Mesodermal cell (in vitro differentiated cells): ENCODE results near the gene KCND3.

Experiments used
- H3K27ac ChIP-seq: 2 replicates; pipeline ENCODE4 v1.7.0; 2013; ENCODE audit warnings: mild to moderate bottlenecking, low read depth, low read length, moderate library complexity; ENCODE audit not compliant: severe bottlenecking
- H3K36me3 ChIP-seq: 2 replicates; pipeline ENCODE4 v1.7.1; 2013; ENCODE audit warnings: mild to moderate bottlenecking, low read length, moderate library complexity; ENCODE audit not compliant: control insufficient read depth, insufficient read depth
- H3K4me1 ChIP-seq: one replicate; pipeline ENCODE4 v1.7.1; 2013; ENCODE audit warnings: mild to moderate bottlenecking, low read length; ENCODE audit not compliant: insufficient read depth, control insufficient read depth, poor library complexity, severe bottlenecking
- H3K4me3 ChIP-seq: 2 replicates; pipeline ENCODE4 v1.7.0; 2013; ENCODE audit warnings: low read length, control low read depth, mild to moderate bottlenecking; ENCODE audit not compliant: insufficient read depth, poor library complexity, severe bottlenecking; ENCODE audit errors: extremely low read depth
- H3K9me3 ChIP-seq: 2 replicates; pipeline ENCODE4 v1.7.1; 2013; ENCODE audit warnings: mild to moderate bottlenecking, low read length, moderate library complexity; ENCODE audit not compliant: control insufficient read depth
- WGBS, 2 experiments: methylation state at CpG; one replicate each; pipeline ENCODE4 v1.1.5; 2013; ENCODE audit warnings: missing lambda C conversion rate in 2 of 2; ENCODE audit not compliant: insufficient coverage in 2 of 2; 5-methylcytosine and 5-hydroxymethylcytosine counted together

The KCND3 gene

DNA sequence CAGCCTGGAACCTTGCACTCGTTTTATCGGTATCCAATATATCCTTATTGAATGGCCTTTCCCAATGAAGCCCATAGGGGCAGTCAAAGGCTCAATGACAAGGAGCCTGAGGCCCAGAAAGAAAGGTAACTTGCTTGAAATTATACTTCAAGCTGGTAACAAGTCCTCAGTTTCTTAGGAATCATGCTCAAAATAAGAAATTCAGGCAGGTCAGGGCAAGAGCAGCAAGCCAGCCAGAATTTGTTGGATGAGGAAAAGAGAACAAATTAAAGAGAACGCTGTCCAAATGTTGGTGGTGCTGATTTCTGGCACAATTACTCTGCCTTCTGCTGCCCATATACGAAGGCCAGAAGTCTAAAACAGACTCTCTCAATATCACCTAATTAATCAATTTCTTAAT is 156.1 kb downstream of the KCND3 start:
- H3K36me3 ChIP-seq = no peaks in the 10 kb centered on the region
- H3K4me3 ChIP-seq = no peak overlapping the region
- WGBS, 2 experiments = 88% methylated on average over 2 of the region's 4 CpGs; no CpG with 5 or more reads in 1 of the 2 experiments
- H3K27ac ChIP-seq = no peak overlapping the region
- no peaks in the 10 kb centered on the region for H3K4me1 ChIP-seq
- H3K9me3 ChIP-seq = no peaks in the 10 kb centered on the region

DNA sequence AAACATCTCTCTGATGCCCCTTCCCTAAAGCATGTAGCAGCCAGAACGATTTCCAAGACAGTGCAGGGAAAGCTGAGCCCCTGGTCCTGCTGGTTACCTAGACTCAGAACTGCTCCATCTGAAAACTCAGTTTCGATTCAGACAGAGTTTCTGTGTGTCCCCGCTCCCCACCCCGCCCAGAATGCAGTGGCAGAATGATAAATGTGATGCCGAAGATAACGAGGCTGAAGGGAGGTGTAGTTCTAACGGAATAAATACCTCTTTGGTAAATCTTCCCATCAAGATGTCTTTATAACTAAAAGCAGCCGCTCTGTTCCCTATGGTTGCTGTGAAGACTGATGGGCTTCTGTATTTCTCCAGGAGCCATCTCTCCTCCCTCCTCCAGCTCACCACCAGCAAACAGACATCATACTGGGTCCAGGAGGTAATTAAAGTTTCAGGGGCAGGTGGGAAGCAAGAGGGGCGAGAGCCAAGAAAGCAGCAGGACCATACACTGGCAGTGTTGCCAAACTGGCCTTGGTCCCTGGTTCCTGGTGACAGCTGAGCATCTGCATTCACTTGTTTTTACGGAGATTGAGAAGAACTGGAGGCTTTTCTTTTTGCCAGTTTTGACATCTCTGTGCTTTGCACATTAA is 156.8 kb downstream of the KCND3 start:
- WGBS, 2 experiments = 79 to 80% methylated on average over 5 to 6 of the region's 10 CpGs
- H3K27ac ChIP-seq = no peak overlapping the region
- H3K36me3 ChIP-seq = no peaks in the 10 kb centered on the region
- H3K4me3 ChIP-seq = no peak overlapping the region
- no peaks in the 10 kb centered on the region for H3K9me3 ChIP-seq
- no peaks in the 10 kb centered on the region for H3K4me1 ChIP-seq

DNA sequence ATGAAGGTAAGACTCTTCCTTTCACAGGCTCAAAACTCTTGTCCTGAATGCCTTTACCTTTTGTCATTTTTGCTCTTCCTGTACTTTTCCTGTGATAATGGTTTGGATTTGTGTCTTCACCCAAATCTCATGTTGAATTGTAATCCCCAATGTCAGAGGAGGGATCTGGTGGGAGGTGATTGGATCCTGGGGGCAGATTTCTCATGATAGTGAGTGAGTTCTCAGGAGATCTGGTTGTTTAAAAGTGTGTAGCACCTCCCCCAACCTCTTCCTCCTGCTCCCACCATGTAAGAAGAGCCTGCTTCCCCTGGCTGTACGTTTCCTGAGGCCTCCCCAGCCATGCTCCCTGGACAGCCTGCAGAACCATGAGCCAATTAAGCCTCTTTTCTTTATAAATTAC is 158.3 kb downstream of the KCND3 start:
- H3K27ac ChIP-seq = no peak overlapping the region
- no peaks in the 10 kb centered on the region for H3K36me3 ChIP-seq
- WGBS, 2 experiments = 71% methylated on average over 1 of the region's 1 CpG; no CpG with 5 or more reads in 1 of the 2 experiments
- no peaks in the 10 kb centered on the region for H3K4me1 ChIP-seq
- H3K9me3 ChIP-seq = no peaks in the 10 kb centered on the region
- no peak overlapping the region for H3K4me3 ChIP-seq

DNA sequence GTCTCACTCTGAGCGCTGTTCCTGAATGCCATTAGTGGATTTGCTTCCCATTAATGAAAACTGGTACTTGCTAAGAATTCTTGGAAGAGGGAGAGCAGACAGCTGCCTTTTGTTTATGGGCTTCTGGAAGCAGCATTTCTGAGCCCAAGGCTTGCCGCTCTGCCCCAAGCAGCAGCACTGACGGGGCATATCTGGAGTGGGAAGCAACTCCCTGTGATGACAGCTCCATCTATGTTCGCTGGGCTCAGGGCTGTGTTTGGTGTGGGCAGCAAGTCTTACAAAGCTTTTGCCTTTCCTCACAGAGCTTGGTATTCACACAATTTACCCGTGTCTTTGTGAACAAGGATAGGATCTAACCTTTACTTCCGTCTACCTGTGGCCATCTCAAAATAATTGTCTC is 161.5 kb downstream of the KCND3 start:
- Histone ChIP-seq H3K36me3 (no peaks in the 10 kb centered on the region), H3K9me3 (no peaks in the 10 kb centered on the region), H3K4me3 (no peak overlapping the region), H3K4me1 (no peaks in the 10 kb centered on the region), H3K27ac (no peak overlapping the region)
- 81 to 91% methylated on average over 4 to 5 of the region's 6 CpGs for WGBS, 2 experiments

DNA sequence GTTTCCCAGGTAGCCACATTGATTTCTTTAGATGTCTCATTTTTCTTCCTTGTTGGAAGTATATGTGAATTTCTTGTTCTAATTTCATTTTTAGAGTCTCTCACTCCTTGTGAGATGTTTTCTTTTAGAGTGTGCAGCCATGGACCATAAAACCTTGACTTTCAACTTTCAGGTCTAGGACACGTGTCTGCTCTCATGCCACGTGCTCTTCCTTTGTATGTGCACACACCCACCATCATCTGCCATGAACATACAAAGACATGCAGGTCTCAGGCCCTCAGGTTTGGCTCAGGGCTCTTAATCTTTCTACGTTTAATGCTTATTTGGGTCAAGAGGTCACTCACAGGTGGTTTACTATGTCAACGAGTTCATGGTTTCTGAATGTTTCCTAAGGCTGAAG is 163.2 kb downstream of the KCND3 start:
- H3K9me3 ChIP-seq = no peaks in the 10 kb centered on the region
- no peaks in the 10 kb centered on the region for H3K4me1 ChIP-seq
- H3K4me3 ChIP-seq = no peak overlapping the region
- no peaks in the 10 kb centered on the region for H3K36me3 ChIP-seq
- no peak overlapping the region for H3K27ac ChIP-seq
- 80 to 90% methylated on average over 3 of the region's 4 CpGs for WGBS, 2 experiments

DNA sequence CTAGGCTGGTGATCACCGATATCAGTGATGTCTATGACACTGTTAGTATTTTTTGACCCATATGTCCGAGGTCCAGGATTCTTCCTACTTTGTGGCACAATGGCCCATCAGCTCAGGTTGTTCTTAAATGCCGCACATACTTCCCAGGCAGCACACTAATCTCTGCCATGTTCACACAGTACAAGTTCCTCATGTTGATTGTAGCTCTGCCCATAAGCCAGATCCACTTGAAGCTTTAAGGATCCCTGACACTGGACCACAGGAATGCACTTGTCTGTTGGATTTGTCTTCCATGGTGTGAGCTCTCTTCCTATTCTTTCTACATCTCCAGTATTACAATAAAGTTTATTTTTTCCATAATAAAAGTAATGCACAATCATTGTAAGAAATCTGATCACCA is 164.3 kb downstream of the KCND3 start:
- H3K27ac ChIP-seq = no peak overlapping the region
- H3K4me3 ChIP-seq = no peak overlapping the region
- no peaks in the 10 kb centered on the region for H3K9me3 ChIP-seq
- no peaks in the 10 kb centered on the region for H3K4me1 ChIP-seq
- no peaks in the 10 kb centered on the region for H3K36me3 ChIP-seq
- WGBS, 2 experiments = 82 to 93% methylated on average over 3 of the region's 3 CpGs

DNA sequence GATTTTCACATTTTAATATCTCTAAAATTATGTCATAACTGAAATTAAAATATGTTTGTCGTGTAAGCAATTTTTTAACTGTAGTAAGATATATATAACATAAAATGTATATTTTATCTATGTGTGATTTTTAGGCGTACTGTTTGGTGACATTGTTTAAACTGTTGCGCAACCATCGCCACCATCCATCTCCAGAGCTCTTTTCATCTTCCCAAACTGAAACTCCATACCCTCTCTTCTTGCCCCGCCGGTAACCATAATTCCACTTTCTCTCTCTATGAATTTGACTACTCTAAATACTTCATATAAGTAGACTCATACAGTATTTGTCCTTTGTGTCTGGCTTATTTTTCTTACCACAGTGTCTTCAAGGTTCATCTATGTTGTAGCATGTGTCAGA is 167.3 kb downstream of the KCND3 start:
- Histone ChIP-seq H3K27ac (no peak overlapping the region), H3K4me3 (no peak overlapping the region), H3K4me1 (no peaks in the 10 kb centered on the region), H3K9me3 (no peaks in the 10 kb centered on the region), H3K36me3 (no peaks in the 10 kb centered on the region)
- WGBS, 2 experiments = 91 to 100% methylated on average over 3 to 4 of the region's 6 CpGs

DNA sequence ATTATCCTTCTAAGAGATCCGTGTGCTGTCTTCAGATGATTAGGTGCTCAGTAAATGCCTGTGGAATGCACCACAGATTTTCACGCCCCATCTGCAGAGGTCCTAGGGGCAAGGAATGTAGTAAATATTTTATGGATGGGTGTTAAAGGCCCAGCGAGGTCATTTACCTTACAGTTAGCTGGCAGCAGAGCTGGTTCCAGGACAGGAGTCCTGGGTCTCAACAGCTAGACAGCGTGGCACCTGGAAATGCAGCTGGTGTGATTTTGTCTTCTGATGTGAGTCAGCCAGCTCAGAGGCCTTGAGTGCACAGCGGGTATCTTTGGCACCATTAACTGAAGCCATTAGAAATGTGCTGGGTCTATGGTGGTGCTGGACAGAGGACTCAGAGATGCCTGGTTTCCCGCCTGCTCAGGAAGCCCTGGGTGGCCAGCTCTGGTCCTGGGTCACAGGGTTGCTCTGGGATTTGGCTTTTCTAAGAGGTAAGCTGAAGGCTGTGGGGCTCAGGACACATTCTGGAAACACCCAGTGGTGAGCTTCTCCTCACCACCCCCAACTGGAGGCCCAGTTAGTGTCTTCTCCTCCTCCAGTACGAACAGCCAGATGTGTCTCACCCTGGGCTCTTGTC is 168.2 kb downstream of the KCND3 start:
- 84 to 96% methylated on average over 6 of the region's 7 CpGs for WGBS, 2 experiments
- no peaks in the 10 kb centered on the region for H3K4me1 ChIP-seq
- no peak overlapping the region for H3K4me3 ChIP-seq
- no peaks in the 10 kb centered on the region for H3K9me3 ChIP-seq
- no peaks in the 10 kb centered on the region for H3K36me3 ChIP-seq
- no peak overlapping the region for H3K27ac ChIP-seq

DNA sequence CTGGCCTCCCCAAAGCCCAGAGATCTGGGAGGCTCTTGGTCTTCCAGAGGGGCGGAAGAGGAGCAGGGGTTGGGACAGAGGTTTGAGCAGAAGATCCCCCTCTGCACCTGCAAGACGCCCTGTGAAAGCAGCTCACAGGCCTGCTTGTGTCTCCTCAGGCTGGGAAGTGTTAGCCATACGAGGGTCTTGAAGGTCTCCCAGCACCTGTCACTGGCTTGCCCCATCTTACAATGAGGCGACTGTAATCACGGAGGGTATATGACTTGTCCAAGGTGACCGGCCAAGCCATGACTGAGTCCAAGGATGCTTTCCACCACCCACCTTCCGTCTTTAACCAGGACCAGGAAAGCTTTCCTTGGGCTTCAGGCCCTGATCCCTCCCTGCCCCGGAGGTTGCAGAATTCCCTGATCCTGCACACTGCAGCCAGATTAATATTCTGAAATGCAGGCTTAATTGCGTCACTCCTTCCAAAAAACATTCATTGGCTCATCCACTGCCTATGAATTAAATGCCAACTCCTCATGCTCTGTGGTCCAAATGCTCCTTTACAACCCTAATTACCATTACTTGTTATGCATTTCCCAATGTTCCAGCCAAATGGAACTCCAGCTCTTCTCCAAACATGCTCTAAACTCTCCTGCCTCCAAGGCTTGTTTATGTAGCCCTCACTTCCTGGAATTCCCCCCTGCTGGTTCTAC is 169.8 kb downstream of the KCND3 start:
- H3K36me3 ChIP-seq = no peaks in the 10 kb centered on the region
- no peak overlapping the region for H3K27ac ChIP-seq
- WGBS, 2 experiments = 93 to 94% methylated on average over 8 to 9 of the region's 9 CpGs
- no peak overlapping the region for H3K4me3 ChIP-seq
- H3K4me1 ChIP-seq = no peaks in the 10 kb centered on the region
- H3K9me3 ChIP-seq = no peaks in the 10 kb centered on the region

DNA sequence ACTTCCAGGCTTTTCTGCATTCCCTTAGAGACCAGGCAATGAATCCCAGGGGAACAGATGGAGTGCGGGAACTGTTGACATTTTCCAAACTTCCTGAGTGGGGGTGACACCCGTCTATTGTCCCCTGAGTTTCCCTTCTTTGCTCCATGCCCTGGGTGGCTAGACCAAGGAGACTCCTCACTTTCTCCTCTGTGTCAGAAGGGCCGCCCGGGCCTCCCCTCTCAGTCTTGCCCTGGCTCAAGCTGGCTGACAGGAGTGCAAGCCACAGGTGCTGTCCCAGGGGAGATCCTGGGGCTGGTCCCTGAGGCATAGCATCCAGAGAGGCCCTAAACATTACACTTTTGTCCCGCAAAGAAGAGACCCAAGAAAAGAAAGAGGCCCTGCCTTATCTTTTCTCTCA is 170.9 kb downstream of the KCND3 start:
- no peak overlapping the region for H3K27ac ChIP-seq
- 83 to 100% methylated on average over 2 of the region's 5 CpGs for WGBS, 2 experiments
- H3K4me3 ChIP-seq = no peak overlapping the region
- H3K9me3 ChIP-seq = no peaks in the 10 kb centered on the region
- H3K36me3 ChIP-seq = no peaks in the 10 kb centered on the region
- H3K4me1 ChIP-seq = no peaks in the 10 kb centered on the region

DNA sequence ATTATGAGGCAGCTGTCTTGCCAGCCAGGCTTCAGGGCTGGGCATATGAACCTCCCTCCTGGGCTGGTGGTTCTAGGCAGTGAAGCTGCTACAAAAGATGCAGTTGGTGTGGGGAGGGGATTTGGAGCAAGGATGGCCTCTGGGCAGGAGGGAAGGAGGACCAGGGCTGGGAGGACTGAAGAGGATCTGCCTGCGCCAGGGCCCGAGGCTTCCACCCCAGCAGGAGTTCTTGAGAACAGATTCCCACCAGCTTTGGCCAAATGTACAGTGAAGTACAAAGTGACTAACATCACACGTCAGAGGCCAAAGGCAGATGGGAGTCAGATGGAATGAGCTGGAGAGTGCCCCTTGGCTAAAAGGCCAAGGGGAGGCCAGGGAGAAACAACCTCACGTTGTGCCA is 171.4 kb downstream of the KCND3 start:
- Histone ChIP-seq H3K27ac (no peak overlapping the region), H3K9me3 (no peaks in the 10 kb centered on the region), H3K4me1 (no peaks in the 10 kb centered on the region), H3K36me3 (no peaks in the 10 kb centered on the region), H3K4me3 (no peak overlapping the region)
- 77 to 90% methylated on average over 4 of the region's 4 CpGs for WGBS, 2 experiments
